H1 (cell line): ENCODE measurements around the gene IQCH. TPM values are rescaled to one million over a fixed set of nuclear protein-coding genes. Genes with fewer than 3 reads are reported as not detected.

ENCODE experiments used
- CTCF ChIA-PET: fragments of 300-600 bp; sonication (Branson Sonifier 250); formaldehyde crosslinking; loops from one replicate; lab custom pipeline; 2021; ENCODE audit not compliant: partially characterized antibody; lab: Charles Lee
- POLR2A ChIA-PET: fragments of 300-600 bp; sonication (Branson Sonifier 250); formaldehyde crosslinking; loops from one replicate; lab custom pipeline; 2021; ENCODE audit warnings: inconsistent platforms; ENCODE audit not compliant: partially characterized antibody; lab: Charles Lee
- DNase-seq, 2 experiments: peaks; one replicate each; pipeline versions ENCODE4 v3.0.0 to v3.0.0-alpha.2; 2010 to 2022; ENCODE audit warnings: low spot score in 2 of 2, low read depth in 1 of 2, mixed read lengths in 1 of 2
- FAIRE-seq: peaks from 2 replicates; lab custom pipeline; 2011; peaks lifted over from hg19 to GRCh38; lab: Jason Lieb, UNC
- H2AFZ ChIP-seq: 2 replicates; pipeline ENCODE4 v1.8.1; 2012; ENCODE audit warnings: low read length, inconsistent platforms
- H2AK5ac ChIP-seq: 2 replicates; pipeline ENCODE4 v1.6.1; 2013; ENCODE audit warnings: low read depth, low read length
- H2BK120ac ChIP-seq: replicated peaks from 2 replicates; pipeline ENCODE3; 2013; ENCODE audit warnings: low read depth, low read length, inconsistent platforms
- H2BK12ac ChIP-seq: 2 replicates; pipeline ENCODE4 v1.6.1; 2013; ENCODE audit warnings: low read depth, low read length
- H2BK15ac ChIP-seq: 2 replicates; pipeline ENCODE4 v1.6.1; 2013; ENCODE audit warnings: low read length
- H2BK20ac ChIP-seq: 2 replicates; pipeline ENCODE4 v1.6.1; 2013; ENCODE audit warnings: low read length
- H2BK5ac ChIP-seq: 2 replicates; pipeline ENCODE4 v1.6.1; 2013; ENCODE audit warnings: low read depth, low read length
- H3K14ac ChIP-seq: 2 replicates; pipeline ENCODE4 v1.6.1; 2013; ENCODE audit warnings: inconsistent platforms; ENCODE audit not compliant: insufficient read length
- H3K18ac ChIP-seq: 2 replicates; pipeline ENCODE4 v1.6.1; 2013; ENCODE audit warnings: low read length; ENCODE audit errors: extremely low read depth
- H3K23ac ChIP-seq: 2 replicates; pipeline ENCODE4 v1.6.1; 2013; ENCODE audit warnings: inconsistent platforms; ENCODE audit not compliant: insufficient read length
- H3K23me2 ChIP-seq: 2 replicates; pipeline ENCODE4 v1.6.1; 2013; ENCODE audit warnings: low read depth, low read length
- H3K27ac ChIP-seq: 2 replicates; pipeline ENCODE4 v1.6.1; 2011; ENCODE audit warnings: low read depth, low read length, inconsistent platforms
- H3K27me3 ChIP-seq, 4 experiments: replicated peaks in 1 of 4; 1 replicate in 1 of 4; 2 replicates in 3 of 4; pipeline versions ENCODE4 v1.6.1 to v1.8.1; 2011 to 2013; ENCODE audit warnings: low read length in 3 of 4, mild to moderate bottlenecking in 3 of 4, inconsistent platforms in 2 of 4, mixed read lengths in 2 of 4, moderate library complexity in 1 of 4; ENCODE audit not compliant: control insufficient read depth in 3 of 4, insufficient read depth in 3 of 4; ENCODE audit errors: extremely low read depth in 1 of 4
- H3K36me3 ChIP-seq, 4 experiments: 2 replicates each; pipeline versions ENCODE4 v1.6.1 to v1.8.1; 2011 to 2013; ENCODE audit warnings: mild to moderate bottlenecking in 4 of 4, low read length in 3 of 4, moderate library complexity in 2 of 4, control low read depth in 1 of 4, inconsistent platforms in 1 of 4; ENCODE audit not compliant: insufficient read depth in 4 of 4, control insufficient read depth in 2 of 4
- H3K4ac ChIP-seq: replicated peaks from 2 replicates; pipeline ENCODE3; 2013; ENCODE audit warnings: low read length, low read depth, mixed read lengths, inconsistent platforms; ENCODE audit not compliant: insufficient read length
- H3K4me1 ChIP-seq, 4 experiments: replicated peaks in 1 of 4; 1 replicate in 1 of 4; 2 replicates in 3 of 4; pipeline versions ENCODE4 v1.6.1 to v1.8.1; 2011 to 2013; ENCODE audit warnings: low read length in 3 of 4, inconsistent platforms in 2 of 4, mixed read lengths in 1 of 4; ENCODE audit not compliant: insufficient read depth in 4 of 4, control insufficient read depth in 3 of 4
- H3K4me2 ChIP-seq, 2 experiments: 2 replicates each; pipeline versions ENCODE4 v1.6.1 to v1.8.1; 2011 to 2013; ENCODE audit warnings: low read depth in 2 of 2, low read length in 2 of 2, control low read depth in 1 of 2, inconsistent platforms in 1 of 2, mild to moderate bottlenecking in 1 of 2; ENCODE audit not compliant: insufficient read depth in 1 of 2
- H3K4me3 ChIP-seq, 4 experiments: fragments of 200-600, 300-600 bp in 1 of 4; sonication (generic), shearing (Covaris generic), sonication (Bioruptor Twin) in 1 of 4; 2 replicates each; pipeline versions ENCODE4 v1.5.1 to v1.8.1; 2011 to 2016; ENCODE audit warnings: low read length in 4 of 4, low read depth in 3 of 4, control low read depth in 2 of 4, inconsistent platforms in 2 of 4, mild to moderate bottlenecking in 2 of 4, mixed read lengths in 1 of 4, moderate library complexity in 1 of 4; ENCODE audit not compliant: insufficient read depth in 2 of 4; ENCODE audit errors: extremely low read depth in 1 of 4
- H3K56ac ChIP-seq: replicated peaks from 2 replicates; pipeline ENCODE3; 2013; ENCODE audit warnings: low read depth, mild to moderate bottlenecking, mixed read lengths, low read length, inconsistent platforms; ENCODE audit not compliant: insufficient read length
- H3K79me1 ChIP-seq: 2 replicates; pipeline ENCODE4 v1.6.1; 2013; ENCODE audit warnings: low read depth, low read length, control low read depth
- H3K79me2 ChIP-seq, 2 experiments: 2 replicates each; pipeline versions ENCODE4 v1.6.1 to v1.8.1; 2012 to 2013; ENCODE audit warnings: low read length in 2 of 2, mild to moderate bottlenecking in 2 of 2, inconsistent platforms in 1 of 2; ENCODE audit not compliant: insufficient read depth in 2 of 2, control insufficient read depth in 1 of 2
- H3K9ac ChIP-seq, 4 experiments: replicated peaks in 1 of 4; 1 replicate in 1 of 4; 2 replicates in 3 of 4; pipeline versions ENCODE4 v1.6.1 to v1.8.1; 2011 to 2013; ENCODE audit warnings: low read depth in 3 of 4, low read length in 3 of 4, control low read depth in 2 of 4, mild to moderate bottlenecking in 2 of 4, moderate library complexity in 2 of 4, inconsistent platforms in 1 of 4; ENCODE audit errors: extremely low read depth in 1 of 4
- H3K9me3 ChIP-seq, 2 experiments: 2 replicates each; pipeline versions ENCODE4 v1.6.1 to v1.8.1; 2012 to 2013; ENCODE audit warnings: mild to moderate bottlenecking in 2 of 2, moderate library complexity in 2 of 2, control low read depth in 1 of 2, inconsistent platforms in 1 of 2, low read depth in 1 of 2, low read length in 1 of 2, mixed read lengths in 1 of 2; ENCODE audit not compliant: insufficient read depth in 2 of 2
- H4K20me1 ChIP-seq, 2 experiments: replicated peaks in 1 of 2; 2 replicates each; pipeline versions ENCODE3 to v1.8.1; 2011 to 2013; ENCODE audit warnings: inconsistent platforms in 2 of 2, low read length in 2 of 2, mild to moderate bottlenecking in 1 of 2; ENCODE audit not compliant: insufficient read depth in 2 of 2, control insufficient read depth in 1 of 2
- H4K5ac ChIP-seq: 2 replicates; pipeline ENCODE4 v1.6.1; 2013; ENCODE audit warnings: low read length, low read depth, mixed read lengths, inconsistent platforms; ENCODE audit not compliant: insufficient read length
- H4K8ac ChIP-seq: 2 replicates; pipeline ENCODE4 v1.8.0; 2013; ENCODE audit warnings: mild to moderate bottlenecking, moderate library complexity, low read length, inconsistent platforms; ENCODE audit not compliant: insufficient read depth; ENCODE audit errors: extremely low read depth
- H4K91ac ChIP-seq: replicated peaks from 2 replicates; pipeline ENCODE3; 2013; ENCODE audit warnings: low read length, mixed read lengths, inconsistent platforms; ENCODE audit not compliant: insufficient read length
- BRCA1 ChIP-seq: IDR thresholded peaks from 2 replicates; pipeline ENCODE4 v1.6.1; 2012; ENCODE audit warnings: low read depth, low read length, improper control_type of control experiment
- CBX8 ChIP-seq: fragments of 300-800, 300-1000 bp; sonication (generic); IDR thresholded peaks from 2 replicates; pipeline ENCODE4 v1.7.1; 2016; ENCODE audit warnings: low read depth, low read length, borderline replicate concordance
- E2F6 ChIP-seq: IDR thresholded peaks from 2 replicates; pipeline ENCODE4 v1.6.1; 2012; ENCODE audit warnings: inconsistent platforms
- HDAC2 ChIP-seq, 2 experiments: fragments of 300-600 bp in 1 of 2; sonication (generic) in 1 of 2; IDR thresholded peaks; 2 replicates each; pipeline ENCODE4 v1.6.1; 2011 to 2012; ENCODE audit warnings: low read depth in 2 of 2, low read length in 2 of 2, mild to moderate bottlenecking in 2 of 2, moderate library complexity in 2 of 2, borderline replicate concordance in 1 of 2, inconsistent platforms in 1 of 2
- POU5F1 ChIP-seq: IDR thresholded peaks from 2 replicates; pipeline ENCODE4 v1.6.1; 2011; ENCODE audit warnings: low read depth, mild to moderate bottlenecking, low read length, moderate library complexity
- RNF2 ChIP-seq: fragments of 200-900, 300-1000 bp; sonication (generic); IDR thresholded peaks from 2 replicates; pipeline ENCODE4 v1.7.1; 2016; ENCODE audit warnings: borderline replicate concordance, low read depth, mild to moderate bottlenecking, antibody characterized with exemption, low read length; ENCODE audit not compliant: poor library complexity, severe bottlenecking; ENCODE audit errors: missing control alignments
- RXRA ChIP-seq: IDR thresholded peaks from 2 replicates; pipeline ENCODE4 v1.6.1; 2011; ENCODE audit warnings: low read depth, mild to moderate bottlenecking, low read length, moderate library complexity; ENCODE audit not compliant: insufficient read depth
- SIN3A ChIP-seq, 2 experiments: IDR thresholded peaks in 1 of 2; conservative IDR thresholded peaks in 1 of 2; 2 replicates each; pipeline ENCODE4 v1.6.1; 2011 to 2012; ENCODE audit warnings: low read length in 2 of 2, improper control_type of control experiment in 1 of 2, low read depth in 1 of 2, mild to moderate bottlenecking in 1 of 2
- SIRT6 ChIP-seq: IDR thresholded peaks from one replicate; pipeline ENCODE4 v1.7.1; 2012; ENCODE audit warnings: low read length, inconsistent platforms
- SP1 ChIP-seq: IDR thresholded peaks from 2 replicates; pipeline ENCODE4 v1.6.1; 2011; ENCODE audit warnings: low read depth, low read length
- TAF7 ChIP-seq: optimal IDR thresholded peaks from 2 replicates; pipeline ENCODE3; 2011; ENCODE audit warnings: low read depth, mild to moderate bottlenecking, inconsistent platforms, low read length, moderate library complexity, borderline replicate concordance
- ZNF274 ChIP-seq: IDR thresholded peaks from 2 replicates; pipeline ENCODE4 v1.7.0; 2012; ENCODE audit warnings: low read length, borderline replicate concordance; ENCODE audit errors: extremely low read depth
- WGBS, 2 experiments: shearing (Covaris generic) in 1 of 2; methylation state at CpG; one replicate each; pipeline versions ENCODE4 v1.1.6 to v1.1.7; 2013 to 2015; ENCODE audit warnings: low lambda C conversion rate in 2 of 2, mixed read lengths in 2 of 2, inconsistent platforms in 1 of 2, low coverage in 1 of 2, missing lambda C conversion rate in 1 of 2; ENCODE audit not compliant: insufficient replicate concordance in 2 of 2, insufficient coverage in 1 of 2, insufficient read length in 1 of 2; ENCODE audit errors: extremely low coverage in 1 of 2, missing lambda C conversion rate in 1 of 2; 5-methylcytosine and 5-hydroxymethylcytosine counted together
- polyA plus RNA-seq, 7 experiments: library from polyadenylated mRNA; depleted of rRNA in 3 of 7; stranded (reverse) in 5 of 7; unstranded in 2 of 7; fragments of >200 nt in 5 of 7; fragments of 200-250 nt in 2 of 7; gene quantifications; 1 replicate in 5 of 7; 2 replicates in 1 of 7; 4 replicates in 1 of 7; pipeline versions ENCODE4 v1.2.1 to v1.2.3, GENCODE V29; 2011 to 2013; ENCODE audit warnings: missing spikeins in 2 of 7, mixed read lengths in 2 of 7
- total RNA-seq: library from RNA; stranded (reverse); fragmentation: NEBNext Ultra II Directional; extraction: Animal tissue kit (Norgen Biotek cat#: 25700); gene quantifications from 2 replicates; pipeline ENCODE4 v1.2.1, GENCODE V29; 2021

The IQCH gene
- total and polyA plus RNA-seq, 2 of the 8 experiments (the other 6 are each of a cell fraction or from before 2014, with no cell fraction given): 0.60 to 1.9 TPM

- no peak overlapping the region for H2BK5ac ChIP-seq
- no peak overlapping the region for H3K23ac ChIP-seq
- H2AK5ac ChIP-seq: no peak overlapping the region
- no peaks in the 10 kb centered on the region for H3K79me2 ChIP-seq
- WGBS, 2 experiments: 94% methylated on average over 1 of the region's 1 CpG; no CpG with 5 or more reads in 1 of the 2 experiments
- no peak overlapping the region for H3K4me2 ChIP-seq
- H4K8ac ChIP-seq: no peak overlapping the region
- no peak overlapping the region for H2BK20ac ChIP-seq
- H4K5ac ChIP-seq: no peak overlapping the region
- H2BK12ac ChIP-seq: no peak overlapping the region
- DNase-seq (no peak), FAIRE-seq (no peak)
- peaks cover 0 to 2% (median 0%) of the 10 kb centered on the region in 4 experiments; a peak in 1 of 7 replicates for H3K4me1 ChIP-seq
- ChIA-PET POLR2A (no interaction called here), CTCF (interaction anchor here (1.0 to 1.8 kb wide), 4 partner anchors 31 to 450 kb away, joined by 3 to 6 read pairs (median 3); no protein-coding TSS in a partner anchor)
- H3K23me2 ChIP-seq: no peaks in the 10 kb centered on the region
- no peaks in the 10 kb centered on the region for H4K20me1 ChIP-seq
- no peak overlapping the region for H3K18ac ChIP-seq
- H2BK120ac ChIP-seq: no peak overlapping the region
- no peak overlapping the region for H3K56ac ChIP-seq
- H2AFZ ChIP-seq: no peak overlapping the region
- H3K4me3 ChIP-seq: no peak overlapping the region
- no peak overlapping the region for H3K4ac ChIP-seq
- H3K9ac ChIP-seq: no peak overlapping the region
- no peak overlapping the region for H2BK15ac ChIP-seq
- no peak overlapping the region for H3K14ac ChIP-seq
- no peaks in the 10 kb centered on the region for H3K9me3 ChIP-seq
- no peak overlapping the region for H3K27ac ChIP-seq
- no peaks in the 10 kb centered on the region for H3K36me3 ChIP-seq
- no peak overlapping the region for H4K91ac ChIP-seq
- H3K79me1 ChIP-seq: no peaks in the 10 kb centered on the region
- H3K27me3 ChIP-seq: no peaks in the 10 kb centered on the region
- TF ChIP-seq POU5F1: no peak
- no peak for TF ChIP-seq BRCA1
- TF ChIP-seq SP1: no peak
- TF ChIP-seq ZNF274: no peak
- no peak for TF ChIP-seq E2F6
- TF ChIP-seq TAF7: no peak
- TF ChIP-seq SIN3A (conservative IDR thresholded peaks at IDR 0.05 in 1 of 2, IDR thresholded peaks at IDR 0.05 in 1 of 2; ENCODE audit: low read depth in 1 of 2, low read length in 2 of 2): no peak
- TF ChIP-seq RXRA: no peak
- no peak for TF ChIP-seq SIRT6
- TF ChIP-seq HDAC2 (IDR thresholded peaks at IDR 0.05; ENCODE audit: borderline replicate concordance in 1 of 2, low read depth in 2 of 2, low read length in 2 of 2): no peak
- no peak for TF ChIP-seq RNF2
- no peak for TF ChIP-seq CBX8
Measured at GRCh38 chr15:67397139-67397538, 142.6 kb downstream of the IQCH start.
